ENCODE measurements around the gene MARCHF4. TPM values are rescaled to one million over a fixed set of nuclear protein-coding genes. Genes with fewer than 3 reads are reported as not detected.

MARCHF4 gene
- total RNA-seq, 1 experiment from 2014 or later: 0.54 TPM

DNA sequence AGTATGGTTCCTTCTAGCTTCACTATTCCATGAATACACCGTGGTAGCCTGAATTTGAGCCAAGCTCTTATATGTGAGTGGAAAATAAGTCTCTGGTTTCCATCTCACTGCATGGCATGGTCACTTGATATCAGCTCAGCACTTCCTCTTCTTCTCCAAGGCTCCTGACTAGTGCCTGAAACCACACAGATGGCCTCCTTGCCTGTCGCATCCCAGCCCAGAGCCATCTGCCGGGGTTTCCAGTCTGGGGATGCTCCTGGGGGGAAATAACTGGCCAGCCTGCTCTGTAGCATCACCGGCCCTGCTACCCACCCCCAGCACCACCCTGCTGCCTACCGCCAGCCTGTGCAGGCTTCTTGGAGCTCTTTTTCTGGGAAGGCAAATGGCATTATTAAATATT lies 7.7 kb upstream of the MARCHF4 start:
- DNase-seq: no peak
- no peak overlapping the region for H3K4me3 Mint-ChIP-seq (ENCODE audit: low read depth, unreplicated experiment)
- H3K36me3 Mint-ChIP-seq (ENCODE audit: insufficient read depth, unreplicated experiment): no peaks in the 10 kb centered on the region
- CTCF ChIA-PET: interaction anchor here (0.5 kb wide), 1 partner anchor 111 kb away, joined by 3 read pairs; no protein-coding TSS in a partner anchor
- no peaks in the 10 kb centered on the region for H3K4me1 Mint-ChIP-seq (ENCODE audit: low read depth, unreplicated experiment)
- H3K27ac Mint-ChIP-seq (ENCODE audit: unreplicated experiment): no peak overlapping the region
- H3K27me3 Mint-ChIP-seq (ENCODE audit: unreplicated experiment): peaks cover 31% of the 10 kb centered on the region
- no peaks in the 10 kb centered on the region for H3K9me3 Mint-ChIP-seq (ENCODE audit: low read depth, unreplicated experiment)
- intact Hi-C loops (cut with micrococcal nuclease; ENCODE audit: unreplicated experiment): no loop called here
- TF ChIP-seq, protein P1, sequence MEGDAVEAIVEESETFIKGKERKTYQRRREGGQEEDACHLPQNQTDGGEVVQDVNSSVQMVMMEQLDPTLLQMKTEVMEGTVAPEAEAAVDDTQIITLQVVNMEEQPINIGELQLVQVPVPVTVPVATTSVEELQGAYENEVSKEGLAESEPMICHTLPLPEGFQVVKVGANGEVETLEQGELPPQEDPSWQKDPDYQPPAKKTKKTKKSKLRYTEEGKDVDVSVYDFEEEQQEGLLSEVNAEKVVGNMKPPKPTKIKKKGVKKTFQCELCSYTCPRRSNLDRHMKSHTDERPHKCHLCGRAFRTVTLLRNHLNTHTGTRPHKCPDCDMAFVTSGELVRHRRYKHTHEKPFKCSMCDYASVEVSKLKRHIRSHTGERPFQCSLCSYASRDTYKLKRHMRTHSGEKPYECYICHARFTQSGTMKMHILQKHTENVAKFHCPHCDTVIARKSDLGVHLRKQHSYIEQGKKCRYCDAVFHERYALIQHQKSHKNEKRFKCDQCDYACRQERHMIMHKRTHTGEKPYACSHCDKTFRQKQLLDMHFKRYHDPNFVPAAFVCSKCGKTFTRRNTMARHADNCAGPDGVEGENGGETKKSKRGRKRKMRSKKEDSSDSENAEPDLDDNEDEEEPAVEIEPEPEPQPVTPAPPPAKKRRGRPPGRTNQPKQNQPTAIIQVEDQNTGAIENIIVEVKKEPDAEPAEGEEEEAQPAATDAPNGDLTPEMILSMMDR (IDR thresholded peaks at IDR 0.05; ENCODE audit: unreplicated experiment): no peak
- BruUV-seq (replicated peaks): no TSS peak

- H3K36me3 Mint-ChIP-seq (ENCODE audit: insufficient read depth, unreplicated experiment): peaks cover 17% of the 10 kb centered on the region
- BruUV-seq (replicated peaks): no TSS peak
- CTCF ChIA-PET: no interaction called here
- H3K27me3 Mint-ChIP-seq (ENCODE audit: unreplicated experiment): peaks cover 58% of the 10 kb centered on the region
- no peak overlapping the region for H3K4me3 Mint-ChIP-seq (ENCODE audit: low read depth, unreplicated experiment)
- DNase-seq: no peak
- intact Hi-C loops (cut with micrococcal nuclease; ENCODE audit: unreplicated experiment): no loop called here
- H3K9me3 Mint-ChIP-seq (ENCODE audit: low read depth, unreplicated experiment): no peaks in the 10 kb centered on the region
- peaks cover 33% of the 10 kb centered on the region for H3K4me1 Mint-ChIP-seq (ENCODE audit: low read depth, unreplicated experiment)
- TF ChIP-seq, protein P1 (IDR thresholded peaks at IDR 0.05; ENCODE audit: unreplicated experiment): no peak
- H3K27ac Mint-ChIP-seq (ENCODE audit: unreplicated experiment): no peak overlapping the region
Measured at GRCh38 chr2:216375286-216375685, 3.0 kb upstream of the MARCHF4 start.

DNA sequence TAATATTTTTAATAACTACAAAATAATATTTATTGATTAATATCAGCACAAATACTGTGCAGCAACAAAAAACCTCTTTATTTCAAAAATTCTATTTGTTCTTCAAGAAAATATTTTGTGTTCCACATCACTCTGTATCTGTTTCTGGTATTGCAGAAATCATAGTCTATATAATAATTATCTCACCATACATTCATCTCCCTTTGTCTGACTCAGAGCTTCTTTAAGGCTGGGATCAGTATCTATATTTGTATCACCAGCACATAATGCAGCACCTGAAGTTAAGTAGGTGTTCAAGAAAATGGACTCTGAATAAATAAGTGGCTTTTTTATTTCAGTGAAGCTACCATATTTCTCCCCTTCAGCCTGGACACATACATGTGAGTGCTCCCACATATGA lies 1.6 kb upstream of the MARCHF4 start:
- BruUV-seq (replicated peaks): no TSS peak
- Mint-ChIP-seq H3K36me3 (ENCODE audit: insufficient read depth, unreplicated experiment) (peaks cover 17% of the 10 kb centered on the region), H3K27ac (ENCODE audit: unreplicated experiment) (no peak overlapping the region), H3K4me3 (ENCODE audit: low read depth, unreplicated experiment) (no peak overlapping the region), H3K4me1 (ENCODE audit: low read depth, unreplicated experiment) (peaks cover 33% of the 10 kb centered on the region), H3K27me3 (ENCODE audit: unreplicated experiment) (peaks cover 60% of the 10 kb centered on the region), H3K9me3 (ENCODE audit: low read depth, unreplicated experiment) (no peaks in the 10 kb centered on the region)
- no peak for DNase-seq
- CTCF ChIA-PET: no interaction called here
- intact Hi-C loops (cut with micrococcal nuclease; ENCODE audit: unreplicated experiment): no loop called here
- TF ChIP-seq, protein P1 (IDR thresholded peaks at IDR 0.05; ENCODE audit: unreplicated experiment): no peak

DNA sequence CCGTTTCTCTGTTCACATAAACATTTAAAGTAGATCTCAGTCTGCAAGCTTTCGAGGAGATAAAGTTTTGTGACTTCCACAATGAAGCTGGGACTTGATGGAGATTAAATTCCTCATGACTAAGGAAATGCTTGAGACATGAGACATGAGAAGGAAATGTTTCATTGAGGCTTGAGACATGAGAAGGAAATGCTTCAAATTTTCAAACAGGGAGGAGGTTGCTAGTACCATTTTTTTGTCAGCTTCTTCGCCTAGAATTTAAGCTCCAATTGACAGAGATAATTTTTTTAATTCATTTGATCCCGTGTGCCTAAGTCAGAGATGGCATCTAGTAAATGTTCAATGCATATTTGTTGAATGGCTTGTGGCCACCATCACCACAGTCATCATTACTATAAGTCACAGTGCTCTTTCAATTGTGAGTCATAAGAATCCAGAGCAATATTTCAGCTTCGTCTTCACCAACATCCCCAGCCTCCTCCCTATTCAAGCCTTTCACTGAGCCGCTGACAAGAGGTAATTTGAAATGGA lies 543 bp upstream of the MARCHF4 start:
- H3K27ac Mint-ChIP-seq (ENCODE audit: unreplicated experiment): peak overlapping the region; percentile 31
- no peaks in the 10 kb centered on the region for H3K9me3 Mint-ChIP-seq (ENCODE audit: low read depth, unreplicated experiment)
- peak overlapping the region; percentile 68 for H3K4me3 Mint-ChIP-seq (ENCODE audit: low read depth, unreplicated experiment)
- peaks cover 33% of the 10 kb centered on the region for H3K4me1 Mint-ChIP-seq (ENCODE audit: low read depth, unreplicated experiment)
- H3K27me3 Mint-ChIP-seq (ENCODE audit: unreplicated experiment): peaks cover 64% of the 10 kb centered on the region
- H3K36me3 Mint-ChIP-seq (ENCODE audit: insufficient read depth, unreplicated experiment): peaks cover 17% of the 10 kb centered on the region
- BruUV-seq (replicated peaks): no TSS peak
- TF ChIP-seq, protein P1 (IDR thresholded peaks at IDR 0.05; ENCODE audit: unreplicated experiment): no peak
- CTCF ChIA-PET: interaction anchor here (0.7 kb wide), 2 partner anchors 20 to 1615 kb away, joined by 3 to 5 read pairs; no protein-coding TSS in a partner anchor
- no peak for DNase-seq
- intact Hi-C loops (cut with micrococcal nuclease; ENCODE audit: unreplicated experiment): no loop called here
